IMR-90 (cell line): ENCODE results near the gene HOXC13. TPM values are rescaled to one million over a fixed set of nuclear protein-coding genes. Genes with fewer than 3 reads are reported as not detected.

Experiments used
- ATAC-seq: fragments of 200-7000 bp; cut with Tn5 transposase; 2 replicates; pipeline ENCODE4 v1.9.1; 2020; ENCODE audit warnings: low read depth, mild to moderate bottlenecking, moderate library complexity
- BruUV-seq: library from RNA; stranded (reverse); fragments of 400-500 nt; replicated peaks from 2 replicates; lab custom pipeline; 2021; lab: Mats Ljungman, UMichigan
- CTCF ChIA-PET: fragments of 300-600 bp; formaldehyde crosslinking; extraction: SDS; loops from one replicate; lab custom pipeline; 2021; ENCODE audit warnings: antibody characterized with exemption; lab: Yijun Ruan, JAX
- POLR2A ChIA-PET: fragments of 300-600 bp; sonication (Branson Sonifier 250); formaldehyde crosslinking; loops from one replicate; lab custom pipeline; 2022; ENCODE audit warnings: antibody characterized with exemption; ENCODE audit not compliant: unreplicated experiment; lab: Charles Lee
- DNase-seq: peaks from one replicate; pipeline ENCODE4 v3.0.0; 2013
- H2AFZ ChIP-seq: replicated peaks from 2 replicates; pipeline ENCODE3; 2013; ENCODE audit warnings: low read length, mild to moderate bottlenecking; ENCODE audit not compliant: poor library complexity
- H2AK5ac ChIP-seq: 2 replicates; pipeline ENCODE4 v1.6.1; 2013; ENCODE audit warnings: low read depth, low read length, inconsistent platforms
- H2AK9ac ChIP-seq: replicated peaks from 2 replicates; pipeline ENCODE3; 2013; ENCODE audit warnings: mild to moderate bottlenecking, low read depth, low read length, moderate library complexity; ENCODE audit not compliant: poor library complexity
- H2BK120ac ChIP-seq: 2 replicates; pipeline ENCODE4 v1.6.1; 2013; ENCODE audit warnings: low read depth, low read length, inconsistent platforms
- H2BK15ac ChIP-seq: 3 replicates; pipeline ENCODE4 v1.6.1; 2013; ENCODE audit warnings: low read depth, low read length, inconsistent platforms
- H2BK20ac ChIP-seq: 2 replicates; pipeline ENCODE4 v1.6.1; 2013; ENCODE audit warnings: low read depth, mild to moderate bottlenecking, inconsistent platforms, low read length, moderate library complexity
- H2BK5ac ChIP-seq: 2 replicates; pipeline ENCODE4 v1.6.1; 2013; ENCODE audit warnings: mild to moderate bottlenecking, low read depth, low read length, inconsistent platforms; ENCODE audit not compliant: poor library complexity, severe bottlenecking
- H3K14ac ChIP-seq: replicated peaks from 2 replicates; pipeline ENCODE4 v1.6.1; 2013; ENCODE audit warnings: low read depth, low read length, inconsistent platforms
- H3K18ac ChIP-seq: 2 replicates; pipeline ENCODE4 v1.6.1; 2013; ENCODE audit warnings: low read depth, low read length, control low read depth
- H3K23ac ChIP-seq: 2 replicates; pipeline ENCODE4 v1.6.1; 2013; ENCODE audit warnings: low read depth, low read length, inconsistent platforms
- H3K27ac ChIP-seq: 2 replicates; pipeline ENCODE4 v1.5.1; 2013; ENCODE audit warnings: mild to moderate bottlenecking, control low read depth, low read length; ENCODE audit not compliant: insufficient read depth
- H3K27me3 ChIP-seq: 2 replicates; pipeline ENCODE4 v1.6.1; 2013; ENCODE audit warnings: low read length; ENCODE audit not compliant: control insufficient read depth, insufficient read depth
- H3K36me3 ChIP-seq: 2 replicates; pipeline ENCODE4 v1.6.1; 2013; ENCODE audit warnings: low read length, mixed read lengths; ENCODE audit not compliant: control insufficient read depth, insufficient read depth
- H3K4ac ChIP-seq: 2 replicates; pipeline ENCODE4 v1.6.1; 2013; ENCODE audit warnings: low read depth, low read length, inconsistent platforms
- H3K4me1 ChIP-seq: 2 replicates; pipeline ENCODE4 v1.6.1; 2013; ENCODE audit warnings: low read length, mixed read lengths; ENCODE audit not compliant: control insufficient read depth, insufficient read depth
- H3K4me2 ChIP-seq: 2 replicates; pipeline ENCODE4 v1.6.1; 2013; ENCODE audit warnings: low read depth, mild to moderate bottlenecking, control low read depth, low read length, moderate library complexity
- H3K4me3 ChIP-seq: 2 replicates; pipeline ENCODE4 v1.5.1; 2013; ENCODE audit warnings: low read depth, mild to moderate bottlenecking, control low read depth, low read length, moderate library complexity; ENCODE audit not compliant: insufficient read depth
- H3K56ac ChIP-seq: 2 replicates; pipeline ENCODE4 v1.6.1; 2013; ENCODE audit warnings: low read length, inconsistent platforms; ENCODE audit not compliant: insufficient read depth; ENCODE audit errors: extremely low read depth
- H3K79me1 ChIP-seq, 2 experiments: 2 replicates each; pipeline ENCODE4 v1.6.1; 2013; ENCODE audit warnings: low read length in 2 of 2, inconsistent platforms in 1 of 2, low read depth in 1 of 2
- H3K9ac ChIP-seq: 2 replicates; pipeline ENCODE4 v1.6.1; 2013; ENCODE audit warnings: low read depth, low read length, control low read depth
- H3K9me1 ChIP-seq: 2 replicates; pipeline ENCODE4 v1.6.1; 2013; ENCODE audit warnings: low read length, inconsistent platforms; ENCODE audit not compliant: insufficient read depth
- H3K9me3 ChIP-seq: 2 replicates; pipeline ENCODE4 v1.6.1; 2013; ENCODE audit warnings: low read length; ENCODE audit not compliant: control insufficient read depth, insufficient read depth
- H4K20me1 ChIP-seq: 2 replicates; pipeline ENCODE4 v1.6.1; 2013; ENCODE audit warnings: low read length, inconsistent platforms; ENCODE audit not compliant: insufficient read depth
- H4K5ac ChIP-seq: 2 replicates; pipeline ENCODE4 v1.6.1; 2013; ENCODE audit warnings: mild to moderate bottlenecking, low read depth, low read length, control low read depth
- H4K8ac ChIP-seq, 2 experiments: 2 replicates each; pipeline ENCODE4 v1.6.1; 2013; ENCODE audit warnings: low read depth in 2 of 2, low read length in 2 of 2, control low read depth in 1 of 2, inconsistent platforms in 1 of 2
- H4K91ac ChIP-seq: 2 replicates; pipeline ENCODE4 v1.6.1; 2013; ENCODE audit warnings: low read depth, low read length, inconsistent platforms; ENCODE audit not compliant: insufficient read depth
- BHLHE40 ChIP-seq: fragments of 150-350 bp; IDR thresholded peaks from 2 replicates; pipeline ENCODE4 v1.6.1; 2016; ENCODE audit warnings: mild to moderate bottlenecking, low read depth, low read length
- CEBPB ChIP-seq: IDR thresholded peaks from 2 replicates; pipeline ENCODE4 v1.6.1; 2012; ENCODE audit warnings: low read depth, low read length, improper control_type of control experiment
- CHD1 ChIP-seq: IDR thresholded peaks from 2 replicates; pipeline ENCODE4 v1.6.1; 2012; ENCODE audit warnings: low read depth, low read length, improper control_type of control experiment
- MAZ ChIP-seq: IDR thresholded peaks from 2 replicates; pipeline ENCODE4 v1.6.1; 2012; ENCODE audit warnings: low read depth, mild to moderate bottlenecking, low read length, improper control_type of control experiment, moderate library complexity, borderline replicate concordance
- MXI1 ChIP-seq: IDR thresholded peaks from 2 replicates; pipeline ENCODE4 v1.6.1; 2012; ENCODE audit warnings: low read depth, mild to moderate bottlenecking, low read length, moderate library complexity, borderline replicate concordance
- NFE2L2 ChIP-seq: fragments of 150-350 bp; IDR thresholded peaks from 2 replicates; pipeline ENCODE4 v1.6.1; 2016; ENCODE audit warnings: low read depth, mild to moderate bottlenecking, low read length
- POLR2A ChIP-seq: IDR thresholded peaks from 2 replicates; pipeline ENCODE4 v1.6.1; 2012; ENCODE audit warnings: mild to moderate bottlenecking, low read depth, low read length
- RAD21 ChIP-seq: IDR thresholded peaks from 2 replicates; pipeline ENCODE4 v1.6.1; 2012; ENCODE audit warnings: low read length, improper control_type of control experiment
- RCOR1 ChIP-seq: IDR thresholded peaks from 2 replicates; pipeline ENCODE4 v1.6.1; 2012; ENCODE audit warnings: mild to moderate bottlenecking, low read length, improper control_type of control experiment; ENCODE audit not compliant: insufficient replicate concordance
- RFX5 ChIP-seq: IDR thresholded peaks from 2 replicates; pipeline ENCODE4 v1.8.0; 2012; ENCODE audit warnings: low read depth, mild to moderate bottlenecking, low read length, moderate library complexity
- SMC3 ChIP-seq: fragments of 150-350 bp; IDR thresholded peaks from 2 replicates; pipeline ENCODE4 v1.6.1; 2016; ENCODE audit warnings: low read depth, mild to moderate bottlenecking, antibody characterized with exemption, low read length, moderate library complexity
- WGBS, 2 experiments: methylation state at CpG; one replicate each; pipeline versions ENCODE4 v1.1.5 to v1.1.7; 2013; ENCODE audit warnings: missing lambda C conversion rate in 2 of 2; ENCODE audit not compliant: insufficient read length in 1 of 2; ENCODE audit errors: extremely low coverage in 2 of 2; 5-methylcytosine and 5-hydroxymethylcytosine counted together
- dilution Hi-C: fragments of 300-500 bp; cut with HindIII; formaldehyde crosslinking; loops from one replicate; pipeline ENCODE4 v1.14.3; 2018; ENCODE audit warnings: low sequenced_read_pairs; ENCODE audit not compliant: unreplicated experiment
- in situ Hi-C: fragments of 300-500 bp; cut with MboI; formaldehyde crosslinking; loops from 3 replicates; pipeline ENCODE4 v1.14.3; 2019; ENCODE audit warnings: low sequenced_read_pairs, inconsistent platforms, mixed read lengths
- intact Hi-C: fragments of 100-400 bp; cut with micrococcal nuclease; formaldehyde crosslinking; loops from 2 replicates; pipeline ENCODE4 v1.10.0; 2022
- polyA plus RNA-seq, 3 experiments: library from polyadenylated mRNA; depleted of rRNA; stranded (reverse); fragments of >200 nt; gene quantifications; 2 replicates each; pipeline ENCODE4 v1.2.3, GENCODE V29; 2012; ENCODE audit warnings: low replicate concordance in 1 of 3
- total RNA-seq: library from RNA; depleted of rRNA; stranded (reverse); fragments of >200 nt; gene quantifications from 2 replicates; pipeline ENCODE4 v1.2.3, GENCODE V29; 2012
- TF ChIP-seq, protein P1 (sequence below): fragments of 150-350 bp; IDR thresholded peaks from 2 replicates; pipeline ENCODE4 v1.6.1; 2016; ENCODE audit warnings: low read depth, mild to moderate bottlenecking, low read length, moderate library complexity, borderline replicate concordance
- TF ChIP-seq, protein P2 (sequence below): fragments of 150-350 bp; IDR thresholded peaks from 2 replicates; pipeline ENCODE4 v1.6.1; 2017; ENCODE audit warnings: mild to moderate bottlenecking, antibody characterized with exemption, low read length, low read depth
- TF ChIP-seq, protein P3 (sequence below): conservative IDR thresholded peaks from 2 replicates; pipeline ENCODE4 v1.5.1; 2012; ENCODE audit warnings: mild to moderate bottlenecking, low read depth, low read length, improper control_type of control experiment

The HOXC13 gene
- total and polyA plus RNA-seq, 2 of the 4 experiments (the other 2 are of a cell fraction): not detected

DNA sequence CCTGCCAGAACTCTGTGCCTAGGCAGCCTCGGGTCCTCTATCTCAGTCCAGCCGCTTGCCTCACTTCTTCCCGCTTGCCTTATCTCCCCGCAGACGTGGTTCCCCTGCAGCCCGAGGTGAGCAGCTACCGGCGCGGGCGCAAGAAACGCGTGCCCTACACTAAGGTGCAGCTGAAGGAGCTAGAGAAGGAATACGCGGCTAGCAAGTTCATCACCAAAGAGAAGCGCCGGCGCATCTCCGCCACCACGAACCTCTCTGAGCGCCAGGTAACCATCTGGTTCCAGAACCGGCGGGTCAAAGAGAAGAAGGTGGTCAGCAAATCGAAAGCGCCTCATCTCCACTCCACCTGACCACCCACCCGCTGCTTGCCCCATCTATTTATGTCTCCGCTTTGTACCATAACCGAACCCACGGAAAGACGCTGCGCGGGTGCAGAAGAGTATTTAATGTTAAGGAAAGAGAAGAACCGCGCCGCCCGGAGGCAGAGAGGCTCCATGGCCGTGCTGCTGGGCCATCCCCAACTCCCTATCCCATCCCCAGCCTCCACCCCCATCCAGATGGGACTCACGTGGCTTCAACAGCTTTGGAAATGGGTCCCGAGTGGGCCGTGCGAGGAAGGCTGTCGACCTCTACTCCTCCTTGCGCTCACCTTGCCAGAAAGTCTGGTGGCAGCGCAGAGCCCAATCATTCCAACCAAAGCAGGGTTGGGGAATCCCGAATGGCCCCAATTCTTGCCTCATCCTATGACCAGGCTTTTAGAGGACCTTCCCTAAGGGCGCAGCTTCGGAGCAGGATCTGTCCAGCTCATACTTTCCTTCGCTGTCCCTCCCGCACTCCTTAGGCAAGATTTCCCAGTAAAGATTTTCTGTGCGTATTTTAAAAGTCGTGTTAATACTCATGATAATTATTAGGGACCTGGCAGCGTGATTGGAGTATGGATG, 6.5 kb downstream of the HOXC13 start:
- ChIA-PET POLR2A (no interaction called here), CTCF (interaction anchor here (0.7 kb wide), 1 partner anchor 9 kb away, joined by 3 read pairs; no protein-coding TSS in a partner anchor)
- Histone ChIP-seq H3K4me2 (no peak overlapping the region), H4K20me1 (no peaks in the 10 kb centered on the region), H3K9ac (no peak overlapping the region), H3K36me3 (no peaks in the 10 kb centered on the region), H3K9me1 (no peaks in the 10 kb centered on the region), H4K5ac (no peak overlapping the region), H3K9me3 (peaks cover 6% of the 10 kb centered on the region; the same call in 1 of the 2 replicates), H2BK5ac (no peak overlapping the region), H2BK120ac (no peak overlapping the region), H3K27me3 (peaks cover 83% of the 10 kb centered on the region), H2AFZ (peak overlapping the region; percentile 51), H3K4me3 (no peak overlapping the region), H2BK20ac (no peak overlapping the region), H4K91ac (no peak overlapping the region), H2BK15ac (no peak overlapping the region), H3K79me1 (no peaks in the 10 kb centered on the region), H3K4ac (no peak overlapping the region), H2AK5ac (no peak overlapping the region), H3K27ac (no peak overlapping the region), H4K8ac (no peak overlapping the region), H3K56ac (no peak overlapping the region), H2AK9ac (peak overlapping the region; percentile 42), H3K18ac (no peak overlapping the region), H3K23ac (no peak overlapping the region), H3K4me1 (no peaks in the 10 kb centered on the region), H3K14ac (no peak overlapping the region)
- 3% methylated on average over 15 of the region's 51 CpGs; no CpG with 5 or more reads in 1 of the 2 experiments for WGBS, 2 experiments
- intact Hi-C loops: no loop called here
- dilution Hi-C loops: no loop called here
- no TSS peak for BruUV-seq
- in situ Hi-C loops: no loop called here
- no peak for ATAC-seq
- DNase-seq: no peak
- TF ChIP-seq POLR2A (no peak), RCOR1 (no peak), RAD21 (no peak), CEBPB (no peak), MXI1 (no peak), NFE2L2 (no peak), RFX5 (no peak), BHLHE40 (no peak), CHD1 (no peak), SMC3 (no peak), MAZ (no peak)
- TF ChIP-seq, protein P1, sequence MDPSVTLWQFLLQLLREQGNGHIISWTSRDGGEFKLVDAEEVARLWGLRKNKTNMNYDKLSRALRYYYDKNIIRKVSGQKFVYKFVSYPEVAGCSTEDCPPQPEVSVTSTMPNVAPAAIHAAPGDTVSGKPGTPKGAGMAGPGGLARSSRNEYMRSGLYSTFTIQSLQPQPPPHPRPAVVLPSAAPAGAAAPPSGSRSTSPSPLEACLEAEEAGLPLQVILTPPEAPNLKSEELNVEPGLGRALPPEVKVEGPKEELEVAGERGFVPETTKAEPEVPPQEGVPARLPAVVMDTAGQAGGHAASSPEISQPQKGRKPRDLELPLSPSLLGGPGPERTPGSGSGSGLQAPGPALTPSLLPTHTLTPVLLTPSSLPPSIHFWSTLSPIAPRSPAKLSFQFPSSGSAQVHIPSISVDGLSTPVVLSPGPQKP: no peak
- TF ChIP-seq, protein P2, sequence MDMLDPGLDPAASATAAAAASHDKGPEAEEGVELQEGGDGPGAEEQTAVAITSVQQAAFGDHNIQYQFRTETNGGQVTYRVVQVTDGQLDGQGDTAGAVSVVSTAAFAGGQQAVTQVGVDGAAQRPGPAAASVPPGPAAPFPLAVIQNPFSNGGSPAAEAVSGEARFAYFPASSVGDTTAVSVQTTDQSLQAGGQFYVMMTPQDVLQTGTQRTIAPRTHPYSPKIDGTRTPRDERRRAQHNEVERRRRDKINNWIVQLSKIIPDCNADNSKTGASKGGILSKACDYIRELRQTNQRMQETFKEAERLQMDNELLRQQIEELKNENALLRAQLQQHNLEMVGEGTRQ: no peak
- TF ChIP-seq, protein P3, sequence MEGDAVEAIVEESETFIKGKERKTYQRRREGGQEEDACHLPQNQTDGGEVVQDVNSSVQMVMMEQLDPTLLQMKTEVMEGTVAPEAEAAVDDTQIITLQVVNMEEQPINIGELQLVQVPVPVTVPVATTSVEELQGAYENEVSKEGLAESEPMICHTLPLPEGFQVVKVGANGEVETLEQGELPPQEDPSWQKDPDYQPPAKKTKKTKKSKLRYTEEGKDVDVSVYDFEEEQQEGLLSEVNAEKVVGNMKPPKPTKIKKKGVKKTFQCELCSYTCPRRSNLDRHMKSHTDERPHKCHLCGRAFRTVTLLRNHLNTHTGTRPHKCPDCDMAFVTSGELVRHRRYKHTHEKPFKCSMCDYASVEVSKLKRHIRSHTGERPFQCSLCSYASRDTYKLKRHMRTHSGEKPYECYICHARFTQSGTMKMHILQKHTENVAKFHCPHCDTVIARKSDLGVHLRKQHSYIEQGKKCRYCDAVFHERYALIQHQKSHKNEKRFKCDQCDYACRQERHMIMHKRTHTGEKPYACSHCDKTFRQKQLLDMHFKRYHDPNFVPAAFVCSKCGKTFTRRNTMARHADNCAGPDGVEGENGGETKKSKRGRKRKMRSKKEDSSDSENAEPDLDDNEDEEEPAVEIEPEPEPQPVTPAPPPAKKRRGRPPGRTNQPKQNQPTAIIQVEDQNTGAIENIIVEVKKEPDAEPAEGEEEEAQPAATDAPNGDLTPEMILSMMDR: no peak
